Gastroesophageal sphincter (tissue), 4 donors: ENCODE measurements around the gene NGEF. TPM values are rescaled to one million over a fixed set of nuclear protein-coding genes. Genes with fewer than 3 reads are reported as not detected.

Experiments used
- ATAC-seq: fragments of 150-250 bp; one replicate; pipeline ENCODE4 v1.9.1; 2016; ENCODE audit warnings: mild to moderate bottlenecking, moderate library complexity
- H3K27ac ChIP-seq, 4 donors: fragments of 200-600 bp; sonication (generic) in 3 of 4; 1 replicate in 3 of 4; 2 replicates in 1 of 4; pipeline ENCODE4 v1.5.1; 2016 to 2019
- H3K27me3 ChIP-seq: fragments of 200-600 bp; sonication (generic); one replicate; pipeline ENCODE4 v1.5.1; 2019
- H3K36me3 ChIP-seq, 2 donors: fragments of 200-600 bp; sonication (generic); one replicate each; pipeline ENCODE4 v1.5.1; 2019; ENCODE audit warnings: control low read depth in 1 of 2
- H3K4me1 ChIP-seq, 3 donors: fragments of 200-600 bp; sonication (generic); 1 replicate in 2 of 3; 2 replicates in 1 of 3; pipeline ENCODE4 v1.5.1; 2016 to 2019; ENCODE audit warnings: control low read depth in 2 of 3
- H3K4me3 ChIP-seq, 2 donors: fragments of 200-600 bp; sonication (generic); one replicate each; pipeline ENCODE4 v1.5.1; 2019; ENCODE audit warnings: mild to moderate bottlenecking in 1 of 2, moderate library complexity in 1 of 2
- H3K9me3 ChIP-seq, 3 donors: fragments of 200-600 bp; sonication (generic); one replicate each; pipeline ENCODE4 v1.5.1; 2017 to 2019; ENCODE audit warnings: control low read depth in 2 of 3
- EP300 ChIP-seq: sonication (generic); formaldehyde crosslinking; IDR thresholded peaks from one replicate; pipeline ENCODE4 v1.6.1; 2017; ENCODE audit warnings: antibody characterized with exemption, mild to moderate bottlenecking
- POLR2A ChIP-seq, 2 donors: fragments of 450-650 bp; IDR thresholded peaks; one replicate each; pipeline ENCODE4 v1.6.1; 2017; ENCODE audit warnings: antibody characterized with exemption in 2 of 2, mild to moderate bottlenecking in 2 of 2, moderate library complexity in 1 of 2
- POLR2AphosphoS5 ChIP-seq: sonication (generic); formaldehyde crosslinking; IDR thresholded peaks from one replicate; pipeline ENCODE4 v1.6.1; 2017; ENCODE audit warnings: antibody characterized with exemption
- WGBS, 2 donors: methylation state at CpG; one replicate each; pipeline ENCODE4 v1.1.5; 2018; ENCODE audit warnings: low coverage in 1 of 2; 5-methylcytosine and 5-hydroxymethylcytosine counted together
- total RNA-seq, 4 donors: library from RNA; depleted of rRNA; stranded (reverse); fragments of >200 nt; gene quantifications; one replicate each; pipeline ENCODE4 v1.1.0, GENCODE V29; 2016
- TF ChIP-seq, protein P1 (sequence below), 4 experiments: fragments of 200-600 bp in 2 of 4; fragments of 450-650 bp in 2 of 4; sonication (generic) in 1 of 4; IDR thresholded peaks; one replicate each; pipeline ENCODE4 v1.5.1; 2017 to 2019; ENCODE audit warnings: antibody characterized with exemption in 4 of 4, mild to moderate bottlenecking in 2 of 4, moderate library complexity in 2 of 4

NGEF gene
- total RNA-seq, 4 donors from 2014 or later: 0.40 to 0.49 (median 0.46) TPM; not detected in 1

- WGBS, 2 donors: 67 to 70% methylated on average over 4 to 7 of the region's 7 CpGs
- no peak for ATAC-seq
- Histone ChIP-seq H3K36me3 (no peaks in the 10 kb centered on the region), H3K9me3 (peaks cover 0 to 6% (median 0%) of the 10 kb centered on the region in 3 donors), H3K27ac (no peak overlapping the region), H3K4me3 (no peak overlapping the region), H3K4me1 (no peaks in the 10 kb centered on the region), H3K27me3 (peaks cover 6% of the 10 kb centered on the region)
- TF ChIP-seq, protein P1, sequence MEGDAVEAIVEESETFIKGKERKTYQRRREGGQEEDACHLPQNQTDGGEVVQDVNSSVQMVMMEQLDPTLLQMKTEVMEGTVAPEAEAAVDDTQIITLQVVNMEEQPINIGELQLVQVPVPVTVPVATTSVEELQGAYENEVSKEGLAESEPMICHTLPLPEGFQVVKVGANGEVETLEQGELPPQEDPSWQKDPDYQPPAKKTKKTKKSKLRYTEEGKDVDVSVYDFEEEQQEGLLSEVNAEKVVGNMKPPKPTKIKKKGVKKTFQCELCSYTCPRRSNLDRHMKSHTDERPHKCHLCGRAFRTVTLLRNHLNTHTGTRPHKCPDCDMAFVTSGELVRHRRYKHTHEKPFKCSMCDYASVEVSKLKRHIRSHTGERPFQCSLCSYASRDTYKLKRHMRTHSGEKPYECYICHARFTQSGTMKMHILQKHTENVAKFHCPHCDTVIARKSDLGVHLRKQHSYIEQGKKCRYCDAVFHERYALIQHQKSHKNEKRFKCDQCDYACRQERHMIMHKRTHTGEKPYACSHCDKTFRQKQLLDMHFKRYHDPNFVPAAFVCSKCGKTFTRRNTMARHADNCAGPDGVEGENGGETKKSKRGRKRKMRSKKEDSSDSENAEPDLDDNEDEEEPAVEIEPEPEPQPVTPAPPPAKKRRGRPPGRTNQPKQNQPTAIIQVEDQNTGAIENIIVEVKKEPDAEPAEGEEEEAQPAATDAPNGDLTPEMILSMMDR (IDR thresholded peaks at IDR 0.05): no peak
- no peak for TF ChIP-seq POLR2A (IDR thresholded peaks at IDR 0.05)
- TF ChIP-seq EP300: no peak
- TF ChIP-seq POLR2AphosphoS5: no peak
Observed at GRCh38 chr2:232974396-232974795, 38.7 kb downstream of the NGEF start.

DNA sequence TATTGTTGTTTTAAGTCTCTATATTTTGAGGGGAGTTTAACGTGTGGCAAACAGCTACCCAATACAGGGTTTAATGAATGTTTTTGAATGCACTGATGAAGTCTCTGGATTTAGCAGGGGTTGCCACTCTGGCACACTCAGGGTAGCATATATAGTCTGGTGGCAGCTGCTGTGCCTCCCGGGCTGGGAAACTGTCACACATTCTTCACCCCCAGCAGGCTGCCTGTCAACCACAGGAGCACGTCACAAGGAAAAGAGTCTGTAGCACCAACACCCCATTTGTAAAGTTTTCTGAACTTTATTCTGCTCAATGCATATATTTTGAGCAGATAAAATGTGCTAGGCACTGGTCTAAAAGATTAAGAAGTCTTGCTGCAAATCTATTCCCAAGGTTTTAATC, 39.3 kb downstream of the NGEF start:
- Histone ChIP-seq H3K9me3 (peaks cover 0 to 7% (median 0%) of the 10 kb centered on the region in 3 donors), H3K4me3 (no peak overlapping the region), H3K36me3 (no peaks in the 10 kb centered on the region), H3K27ac (no peak overlapping the region), H3K27me3 (peaks cover 4% of the 10 kb centered on the region), H3K4me1 (no peaks in the 10 kb centered on the region)
- 65 to 81% methylated on average over 3 of the region's 3 CpGs for WGBS, 2 donors
- TF ChIP-seq EP300: no peak
- TF ChIP-seq, protein P1 (IDR thresholded peaks at IDR 0.05): no peak
- no peak for ATAC-seq

GRCh38 chr2:232973011-232973735, 39.9 kb downstream of the NGEF start:
- no peak overlapping the region for H3K27ac ChIP-seq
- no peaks in the 10 kb centered on the region for H3K4me1 ChIP-seq
- no peaks in the 10 kb centered on the region for H3K27me3 ChIP-seq
- no peak for TF ChIP-seq POLR2A (IDR thresholded peaks at IDR 0.05)
- TF ChIP-seq, protein P1 (IDR thresholded peaks at IDR 0.05): no peak
- H3K4me3 ChIP-seq: no peak overlapping the region
- ATAC-seq: no peak
- peaks cover 0 to 10% (median 0%) of the 10 kb centered on the region in 3 donors for H3K9me3 ChIP-seq
- WGBS, 2 donors: 74 to 77% methylated on average over 5 to 7 of the region's 10 CpGs
- no peaks in the 10 kb centered on the region for H3K36me3 ChIP-seq

- H3K4me1 ChIP-seq: no peaks in the 10 kb centered on the region
- H3K9me3 ChIP-seq: peaks cover 0 to 10% (median 0%) of the 10 kb centered on the region in 3 donors
- TF ChIP-seq, protein P1 (IDR thresholded peaks at IDR 0.05): no peak
- TF ChIP-seq POLR2AphosphoS5 (no peak), EP300 (no peak), POLR2A (IDR thresholded peaks at IDR 0.05) (no peak)
- no peaks in the 10 kb centered on the region for H3K27me3 ChIP-seq
- no peak overlapping the region for H3K27ac ChIP-seq
- WGBS, 2 donors: 51 to 60% methylated on average over 2 to 5 of the region's 5 CpGs
- H3K4me3 ChIP-seq: no peak overlapping the region
- ATAC-seq: no peak
- H3K36me3 ChIP-seq: no peaks in the 10 kb centered on the region
Observed at GRCh38 chr2:232971744-232972143, 41.3 kb downstream of the NGEF start.

GRCh38 chr2:232970051-232970450, 43.0 kb downstream of the NGEF start:
- peaks cover 0 to 21% (median 0%) of the 10 kb centered on the region in 3 donors for H3K9me3 ChIP-seq
- no peak overlapping the region for H3K4me3 ChIP-seq
- no peaks in the 10 kb centered on the region for H3K27me3 ChIP-seq
- H3K4me1 ChIP-seq: no peaks in the 10 kb centered on the region
- H3K36me3 ChIP-seq: no peaks in the 10 kb centered on the region
- H3K27ac ChIP-seq: no peak overlapping the region
- no peak for ATAC-seq
- no peak for TF ChIP-seq EP300
- WGBS, 2 donors: 53 to 81% methylated on average over 2 of the region's 2 CpGs
